CD4-positive, alpha-beta memory T cell (primary cell): ENCODE measurements around the gene HOMER1. TPM values are rescaled to one million over a fixed set of nuclear protein-coding genes. Genes with fewer than 3 reads are reported as not detected.
A peak's percentile ranks its signal among the peaks of the same experiment; 100 is the strongest.

Experiments used
- CTCF ChIA-PET: fragments of 350-600 bp; sonication (Branson Sonifier 250); formaldehyde crosslinking; loops from one replicate; lab custom pipeline; 2021; ENCODE audit warnings: inconsistent platforms; ENCODE audit not compliant: partially characterized antibody; lab: Charles Lee
- POLR2A ChIA-PET: fragments of 350-600 bp; sonication (Branson Sonifier 250); formaldehyde crosslinking; loops from one replicate; lab custom pipeline; 2021; ENCODE audit not compliant: partially characterized antibody; lab: Charles Lee
- DNase-seq, 5 donors: peaks; one replicate each; pipeline versions ENCODE4 v3.0.0 to v3.0.0-alpha.2; 2020 to 2022; ENCODE audit warnings: mixed read lengths in 1 of 5
- H3K27ac ChIP-seq: one replicate; pipeline ENCODE4 v1.7.0; 2013; ENCODE audit warnings: low read depth, low read length
- H3K27me3 ChIP-seq: 2 replicates; pipeline ENCODE4 v1.7.0; 2013; ENCODE audit warnings: mild to moderate bottlenecking, low read length, moderate library complexity; ENCODE audit not compliant: insufficient read depth
- H3K36me3 ChIP-seq: 2 replicates; pipeline ENCODE4 v1.7.0; 2013; ENCODE audit warnings: mild to moderate bottlenecking, low read length, moderate library complexity; ENCODE audit not compliant: insufficient read depth
- H3K4me1 ChIP-seq: 2 replicates; pipeline ENCODE4 v1.7.0; 2013; ENCODE audit warnings: mild to moderate bottlenecking, low read length, moderate library complexity; ENCODE audit not compliant: insufficient read depth
- H3K4me3 ChIP-seq, 2 donors: one replicate each; pipeline ENCODE4 v1.7.0; 2013; ENCODE audit warnings: low read length in 2 of 2, mild to moderate bottlenecking in 1 of 2
- H3K9me3 ChIP-seq, 2 donors: one replicate each; pipeline ENCODE4 v1.7.0; 2013; ENCODE audit warnings: low read length in 2 of 2, control low read depth in 1 of 2; ENCODE audit not compliant: control insufficient read depth in 1 of 2
- H3K27ac Mint-ChIP-seq, 7 donors: one replicate each; pipeline ENCODE4 v1.8.0; 2020 to 2021; ENCODE audit warnings: mixed read lengths in 7 of 7, mild to moderate bottlenecking in 6 of 7, inconsistent platforms in 3 of 7, moderate library complexity in 3 of 7
- H3K27me3 Mint-ChIP-seq, 2 donors: one replicate each; pipeline ENCODE4 v1.8.0; 2020 to 2021; ENCODE audit warnings: mixed read lengths in 2 of 2
- H3K36me3 Mint-ChIP-seq, 2 donors: one replicate each; pipeline ENCODE4 v1.8.0; 2020 to 2021; ENCODE audit warnings: mixed read lengths in 2 of 2, inconsistent platforms in 1 of 2, mild to moderate bottlenecking in 1 of 2
- H3K4me1 Mint-ChIP-seq, 4 donors: one replicate each; pipeline ENCODE4 v1.8.0; 2020 to 2021; ENCODE audit warnings: mixed read lengths in 4 of 4, mild to moderate bottlenecking in 1 of 4
- H3K4me3 Mint-ChIP-seq, 8 donors: one replicate each; pipeline ENCODE4 v1.8.0; 2020 to 2021; ENCODE audit warnings: mixed read lengths in 8 of 8, mild to moderate bottlenecking in 7 of 8, moderate library complexity in 6 of 8, inconsistent platforms in 3 of 8
- H3K9me3 Mint-ChIP-seq, 8 donors: one replicate each; pipeline ENCODE4 v1.8.0; 2020 to 2021; ENCODE audit warnings: mixed read lengths in 8 of 8, mild to moderate bottlenecking in 5 of 8, inconsistent platforms in 3 of 8, moderate library complexity in 1 of 8
- intact Hi-C: fragments of 100-400 bp; cut with micrococcal nuclease; formaldehyde crosslinking; loops from one replicate; pipeline ENCODE4 v1.15.1; 2023
- polyA plus RNA-seq, 2 donors: library from polyadenylated mRNA; unstranded; fragments of 300-500 nt; fragmentation: Illumina TruSeq; gene quantifications; one replicate each; pipeline ENCODE4 v1.2.3, GENCODE V29; 2021
- total RNA-seq, 2 experiments: library from RNA; stranded (reverse); gene quantifications; one replicate each; pipeline ENCODE4 v1.2.3, GENCODE V29; 2021

Gene HOMER1
- total and polyA plus RNA-seq, 4 experiments from 2014 or later = 1.5 to 2.9 (median 1.7) TPM

GRCh38 chr5:79475152-79475466 lies 38.8 kb downstream of the HOMER1 start:
- no peak overlapping the region for H3K27ac Mint-ChIP-seq
- no peaks in the 10 kb centered on the region for H3K4me1 ChIP-seq
- H3K4me3 ChIP-seq = no peak overlapping the region
- H3K27me3 Mint-ChIP-seq = no peaks in the 10 kb centered on the region
- intact Hi-C loops = no loop called here
- H3K36me3 ChIP-seq = no peaks in the 10 kb centered on the region
- POLR2A ChIA-PET = no interaction called here
- H3K27ac ChIP-seq = no peak overlapping the region
- DNase-seq = no peak
- no peaks in the 10 kb centered on the region for H3K9me3 Mint-ChIP-seq
- CTCF ChIA-PET = no interaction called here
- no peak overlapping the region for H3K4me3 Mint-ChIP-seq
- H3K9me3 ChIP-seq = no peaks in the 10 kb centered on the region
- H3K27me3 ChIP-seq = no peaks in the 10 kb centered on the region
- no peaks in the 10 kb centered on the region for H3K36me3 Mint-ChIP-seq
- H3K4me1 Mint-ChIP-seq = no peaks in the 10 kb centered on the region

GRCh38 chr5:79474367-79475151 lies 39.4 kb downstream of the HOMER1 start:
- POLR2A ChIA-PET = no interaction called here
- no peak overlapping the region for H3K27ac ChIP-seq

GRCh38 chr5:79471556-79471955 lies 42.4 kb downstream of the HOMER1 start:
- Mint-ChIP-seq H3K4me3 (no peak overlapping the region), H3K4me1 (no peaks in the 10 kb centered on the region), H3K36me3 (no peaks in the 10 kb centered on the region), H3K9me3 (no peaks in the 10 kb centered on the region), H3K27ac (no peak overlapping the region), H3K27me3 (no peaks in the 10 kb centered on the region)
- Histone ChIP-seq H3K4me1 (no peaks in the 10 kb centered on the region), H3K36me3 (no peaks in the 10 kb centered on the region), H3K4me3 (no peak overlapping the region), H3K9me3 (no peaks in the 10 kb centered on the region), H3K27ac (no peak overlapping the region), H3K27me3 (no peaks in the 10 kb centered on the region)
- intact Hi-C loops = no loop called here
- CTCF ChIA-PET = interaction anchor here (0.7 to 1.0 kb wide), 3 partner anchors 25 to 1150 kb away, joined by 3 read pairs; no protein-coding TSS in a partner anchor
- POLR2A ChIA-PET = no interaction called here
- no peak for DNase-seq

More at GRCh38 chr5:79474367-79475151, 39.4 kb downstream of the HOMER1 start:
- Mint-ChIP-seq H3K36me3 (no peaks in the 10 kb centered on the region), H3K27ac (no peak overlapping the region), H3K27me3 (no peaks in the 10 kb centered on the region), H3K4me3 (no peak overlapping the region), H3K9me3 (no peaks in the 10 kb centered on the region), H3K4me1 (no peaks in the 10 kb centered on the region)
- no peak for DNase-seq
- Histone ChIP-seq H3K9me3 (no peaks in the 10 kb centered on the region), H3K27me3 (no peaks in the 10 kb centered on the region), H3K4me3 (no peak overlapping the region), H3K36me3 (no peaks in the 10 kb centered on the region), H3K4me1 (no peaks in the 10 kb centered on the region)
- CTCF ChIA-PET = interaction anchor here (0.9 kb wide), 1 partner anchor 10 kb away, joined by 7 read pairs; no protein-coding TSS in a partner anchor
- intact Hi-C loops = no loop called here

- peak in 4 of 5 donors; percentile 14 to 33 (median 20) for DNase-seq
Observed at GRCh38 chr5:79464695-79465332, 49.1 kb downstream of the HOMER1 start.

GRCh38 chr5:79464278-79464677 lies 49.7 kb downstream of the HOMER1 start:
- Mint-ChIP-seq H3K27ac (peak overlapping the region in 1 of 7 donors; percentile 1), H3K4me3 (no peak overlapping the region), H3K9me3 (no peaks in the 10 kb centered on the region), H3K27me3 (peaks cover 0 to 7% of the 10 kb centered on the region in 2 donors), H3K4me1 (peaks cover 0 to 2% (median 0%) of the 10 kb centered on the region in 4 donors), H3K36me3 (no peaks in the 10 kb centered on the region)
- no peak for DNase-seq
- no peaks in the 10 kb centered on the region for H3K36me3 ChIP-seq
- no peak overlapping the region for H3K4me3 ChIP-seq
- H3K4me1 ChIP-seq = no peaks in the 10 kb centered on the region
- CTCF ChIA-PET = interaction anchor here (0.8 to 5.7 kb wide), 13 partner anchors 8 to 445 kb away, joined by 3 to 67 read pairs (median 5); no protein-coding TSS in a partner anchor
- H3K9me3 ChIP-seq = no peaks in the 10 kb centered on the region
- no peak overlapping the region for H3K27ac ChIP-seq
- POLR2A ChIA-PET = no interaction called here
- H3K27me3 ChIP-seq = no peaks in the 10 kb centered on the region
- intact Hi-C loops = loop anchor here (1.0 kb wide), 2 partner anchors 331 to 443 kb away; no protein-coding TSS in a partner anchor

More at GRCh38 chr5:79464695-79465332, 49.1 kb downstream of the HOMER1 start:
- Histone ChIP-seq H3K9me3 (no peaks in the 10 kb centered on the region), H3K27ac (no peak overlapping the region), H3K4me3 (no peak overlapping the region), H3K4me1 (no peaks in the 10 kb centered on the region), H3K36me3 (no peaks in the 10 kb centered on the region), H3K27me3 (no peaks in the 10 kb centered on the region)
- Mint-ChIP-seq H3K27me3 (peaks cover 0 to 7% of the 10 kb centered on the region in 2 donors), H3K27ac (peak overlapping the region in 1 of 7 donors; percentile 1), H3K9me3 (no peaks in the 10 kb centered on the region), H3K36me3 (no peaks in the 10 kb centered on the region), H3K4me1 (peaks cover 0 to 2% (median 0%) of the 10 kb centered on the region in 4 donors), H3K4me3 (no peak overlapping the region)
- ChIA-PET CTCF (interaction anchor here (0.6 to 5.7 kb wide), 15 partner anchors 8 to 446 kb away, joined by 3 to 67 read pairs (median 5); no protein-coding TSS in a partner anchor), POLR2A (no interaction called here)
- intact Hi-C loops = loop anchor here (1.0 to 5.0 kb wide), 3 partner anchors 332 to 1143 kb away; no protein-coding TSS in a partner anchor

GRCh38 chr5:79459626-79460025 lies 54.3 kb downstream of the HOMER1 start:
- intact Hi-C loops = no loop called here
- H3K9me3 Mint-ChIP-seq = no peaks in the 10 kb centered on the region
- H3K4me1 ChIP-seq = no peaks in the 10 kb centered on the region
- peaks cover 0 to 1% (median 0%) of the 10 kb centered on the region in 4 donors for H3K4me1 Mint-ChIP-seq
- no peaks in the 10 kb centered on the region for H3K9me3 ChIP-seq
- H3K27me3 Mint-ChIP-seq = peaks cover 0 to 5% of the 10 kb centered on the region in 2 donors
- ChIA-PET CTCF (interaction anchor here (1.5 to 2.9 kb wide), 5 partner anchors 9 to 439 kb away, joined by 3 to 12 read pairs (median 4); no protein-coding TSS in a partner anchor), POLR2A (no interaction called here)
- H3K4me3 ChIP-seq = no peak overlapping the region
- H3K36me3 Mint-ChIP-seq = peaks cover 0 to 4% of the 10 kb centered on the region in 2 donors
- DNase-seq = no peak
- no peak overlapping the region for H3K27ac Mint-ChIP-seq
- H3K4me3 Mint-ChIP-seq = no peak overlapping the region
- H3K36me3 ChIP-seq = no peaks in the 10 kb centered on the region
- no peak overlapping the region for H3K27ac ChIP-seq
- H3K27me3 ChIP-seq = no peaks in the 10 kb centered on the region
